SK-N-SH treated with all-trans-retinoic acid at 6 μM for 48 hours (cell line): Measurements from ENCODE around the gene CD302.

ENCODE experiments used
- ISL1 ChIP-seq: fragments of 250-450 bp; sonication (Bioruptor Pico); IDR thresholded peaks from 2 replicates; pipeline ENCODE4 v2.1.2; 2022; ENCODE audit warnings: mild to moderate bottlenecking, moderate library complexity
- ZFP3 ChIP-seq: fragments of 250-450 bp; sonication (Bioruptor Pico); IDR thresholded peaks from 2 replicates; pipeline ENCODE4 v1.5.0; 2020; ENCODE audit warnings: mild to moderate bottlenecking, moderate library complexity
- ZNF8 ChIP-seq: fragments of 450-650 bp; formaldehyde crosslinking; IDR thresholded peaks from 2 replicates; pipeline ENCODE4 v1.5.0; 2020; ENCODE audit warnings: mild to moderate bottlenecking, moderate library complexity
- TF ChIP-seq, protein P1 (sequence below): fragments of 250-450 bp; sonication (Bioruptor Pico); IDR thresholded peaks from 2 replicates; pipeline ENCODE4 v1.8.0; 2020; ENCODE audit warnings: mild to moderate bottlenecking, moderate library complexity, borderline replicate concordance

DNA sequence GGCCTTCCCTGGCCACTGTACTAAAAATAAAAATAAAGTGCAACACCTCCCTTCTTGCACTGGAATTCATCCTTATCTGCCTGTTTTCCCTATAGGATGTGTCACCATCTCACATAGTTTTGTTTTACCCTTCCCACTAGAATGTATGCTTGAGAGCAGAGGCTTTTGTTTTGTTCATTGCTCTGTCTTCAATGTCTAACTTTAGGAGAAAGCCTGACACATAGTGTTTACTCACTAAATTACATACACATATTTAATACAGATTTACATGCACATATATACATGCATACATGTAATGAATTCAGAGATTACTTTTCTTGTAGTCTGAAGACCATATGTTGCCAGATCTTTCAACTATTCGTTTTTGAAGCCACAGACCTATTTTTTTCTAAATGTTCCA, 23.0 kb downstream of the CD302 start:
- no peak for TF ChIP-seq ISL1 (CRISPR knock-in tag)
- TF ChIP-seq ZFP3 (CRISPR knock-in tag) = no peak
- TF ChIP-seq ZNF8 = no peak
- TF ChIP-seq, protein P1, sequence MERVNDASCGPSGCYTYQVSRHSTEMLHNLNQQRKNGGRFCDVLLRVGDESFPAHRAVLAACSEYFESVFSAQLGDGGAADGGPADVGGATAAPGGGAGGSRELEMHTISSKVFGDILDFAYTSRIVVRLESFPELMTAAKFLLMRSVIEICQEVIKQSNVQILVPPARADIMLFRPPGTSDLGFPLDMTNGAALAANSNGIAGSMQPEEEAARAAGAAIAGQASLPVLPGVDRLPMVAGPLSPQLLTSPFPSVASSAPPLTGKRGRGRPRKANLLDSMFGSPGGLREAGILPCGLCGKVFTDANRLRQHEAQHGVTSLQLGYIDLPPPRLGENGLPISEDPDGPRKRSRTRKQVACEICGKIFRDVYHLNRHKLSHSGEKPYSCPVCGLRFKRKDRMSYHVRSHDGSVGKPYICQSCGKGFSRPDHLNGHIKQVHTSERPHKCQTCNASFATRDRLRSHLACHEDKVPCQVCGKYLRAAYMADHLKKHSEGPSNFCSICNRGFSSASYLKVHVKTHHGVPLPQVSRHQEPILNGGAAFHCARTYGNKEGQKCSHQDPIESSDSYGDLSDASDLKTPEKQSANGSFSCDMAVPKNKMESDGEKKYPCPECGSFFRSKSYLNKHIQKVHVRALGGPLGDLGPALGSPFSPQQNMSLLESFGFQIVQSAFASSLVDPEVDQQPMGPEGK (CRISPR knock-in tag) = no peak
